NCI-H2227 (cell line): ENCODE measurements around the gene SLC1A1.

ENCODE experiments used
- DNase-seq: peaks from one replicate; lab custom pipeline; 2025; ENCODE audit not compliant: unreplicated experiment; lab: John Stamatoyannopoulos, UW

The SLC1A1 gene

DNA sequence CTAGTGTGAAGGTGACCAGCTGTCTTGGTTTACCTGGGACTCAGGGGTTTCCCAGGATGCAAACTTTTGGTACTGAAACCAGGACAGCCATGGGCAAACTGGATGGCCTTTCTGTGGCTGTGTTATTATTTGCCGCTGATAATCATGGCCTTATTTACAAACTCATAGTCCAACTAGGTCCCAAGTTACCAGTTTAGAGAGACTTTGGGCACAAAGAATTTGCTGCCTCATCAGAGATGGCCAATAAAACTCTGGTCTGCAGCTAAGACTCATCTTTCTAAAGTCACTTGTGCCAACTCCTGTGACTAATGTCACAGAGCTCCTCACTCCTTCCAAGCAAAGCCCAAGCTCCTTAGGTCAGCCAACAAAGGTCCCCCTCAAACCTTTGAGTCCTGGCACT, 124.4 kb downstream of the SLC1A1 start:
- DNase-seq: no peak

DNA sequence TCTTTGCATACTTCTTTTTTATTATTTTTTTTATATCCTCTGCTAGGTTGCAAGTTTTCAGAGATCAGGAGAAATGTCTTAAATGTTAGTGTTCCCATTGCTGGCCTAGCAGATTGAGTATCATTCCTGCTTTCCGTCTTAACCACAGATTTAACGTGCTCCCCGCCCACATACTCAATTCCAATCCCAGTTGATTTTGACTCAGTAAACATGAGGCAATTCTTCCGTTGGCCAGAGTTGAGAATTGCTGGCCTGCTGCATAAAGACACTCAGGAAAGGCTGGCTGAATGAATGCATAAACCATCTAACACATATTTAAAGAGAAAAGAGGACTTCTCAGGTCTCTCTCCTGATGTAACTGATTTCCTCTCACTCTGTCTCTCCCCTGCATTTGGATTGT, 125.0 kb downstream of the SLC1A1 start:
- no peak for DNase-seq

DNA sequence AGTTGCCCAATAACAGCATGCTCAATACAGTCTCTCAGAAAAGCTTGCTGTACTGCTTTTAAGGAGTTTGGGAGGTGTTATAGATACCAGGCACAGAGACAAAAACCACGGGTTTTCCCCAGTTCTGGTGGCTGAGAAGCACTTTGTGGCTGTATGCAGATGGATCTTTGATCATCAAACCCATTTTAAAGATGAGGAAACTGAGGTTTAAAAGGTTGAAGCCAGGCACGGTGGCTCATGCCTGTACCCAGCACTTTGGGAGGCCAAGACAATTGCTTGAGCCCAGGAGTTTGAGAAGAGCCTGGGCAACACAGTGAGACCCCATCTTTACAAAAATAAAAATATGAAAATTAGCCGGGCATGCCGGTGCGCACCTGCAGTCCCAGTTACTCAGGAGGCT, 125.5 kb downstream of the SLC1A1 start:
- DNase-seq: no peak

DNA sequence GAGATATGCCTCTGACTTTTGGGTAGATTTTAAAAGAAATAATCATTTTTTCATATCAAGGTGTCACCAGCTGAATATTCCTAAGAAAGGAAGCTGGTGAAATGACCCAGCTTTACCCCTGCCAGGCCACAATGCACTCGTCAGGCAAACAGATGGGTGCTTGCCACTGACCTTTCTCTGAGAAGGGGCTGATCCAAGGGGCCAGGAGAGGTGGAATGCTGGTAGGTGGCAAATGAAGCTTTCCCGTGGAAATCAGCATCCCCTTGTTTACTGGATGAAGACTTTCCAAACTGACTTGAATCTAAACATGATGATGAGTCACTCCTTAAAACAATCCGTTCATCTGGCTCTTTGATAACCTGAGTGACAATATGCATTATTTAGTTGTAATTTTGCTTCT, 127.5 kb downstream of the SLC1A1 start:
- no peak for DNase-seq

DNA sequence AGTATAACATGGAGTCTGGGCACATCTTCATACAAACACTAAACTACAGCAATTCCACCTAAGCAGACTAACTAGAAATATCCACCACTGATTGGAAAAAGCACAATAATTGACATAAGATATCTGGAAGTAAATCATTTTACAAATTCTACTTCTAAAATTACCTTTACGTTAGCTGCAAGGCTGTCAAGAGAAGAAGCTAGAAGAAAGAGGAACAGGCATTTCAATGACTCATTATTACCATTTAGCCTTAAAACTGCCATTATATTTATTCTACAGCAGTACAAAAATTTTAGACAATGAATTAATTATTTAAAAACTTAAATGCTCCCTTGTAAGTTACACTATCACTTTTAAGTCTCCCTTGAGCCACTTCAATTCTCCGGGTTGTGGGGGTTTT, 128.4 kb downstream of the SLC1A1 start:
- no peak for DNase-seq

DNA sequence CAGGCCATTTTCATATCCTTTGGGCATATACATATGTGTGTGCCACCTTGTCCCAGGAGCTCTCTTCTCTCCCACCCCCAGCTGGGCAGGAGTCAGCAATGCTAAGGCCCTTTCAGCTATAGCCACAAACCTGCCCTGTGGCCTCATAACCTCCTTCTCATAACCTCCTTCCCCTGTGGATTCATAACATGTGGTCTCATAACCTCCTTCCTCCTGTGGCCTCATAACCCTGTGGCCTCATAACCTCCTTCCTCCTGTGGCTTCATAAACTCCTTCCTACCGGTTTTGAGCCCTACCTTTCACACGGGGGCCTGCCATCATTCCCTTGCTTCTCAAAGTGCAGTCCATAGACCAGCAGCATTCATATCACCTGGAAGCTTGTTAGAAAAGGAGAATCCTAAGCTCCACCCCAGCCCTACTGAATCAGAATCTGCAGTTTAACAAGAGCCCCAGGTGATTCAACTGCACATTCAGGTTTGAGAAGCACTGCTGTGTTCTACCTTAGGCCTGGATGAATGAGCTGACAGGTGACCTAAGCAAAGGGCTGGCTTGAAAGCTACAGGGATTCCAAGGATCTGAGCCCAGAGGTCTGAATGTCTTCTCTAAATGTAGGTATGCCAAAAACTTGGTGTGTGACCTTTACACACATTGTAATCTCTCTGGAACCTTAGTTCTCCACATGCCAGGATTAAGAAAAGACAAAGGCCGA, 129.9 kb downstream of the SLC1A1 start:
- DNase-seq: no peak

DNA sequence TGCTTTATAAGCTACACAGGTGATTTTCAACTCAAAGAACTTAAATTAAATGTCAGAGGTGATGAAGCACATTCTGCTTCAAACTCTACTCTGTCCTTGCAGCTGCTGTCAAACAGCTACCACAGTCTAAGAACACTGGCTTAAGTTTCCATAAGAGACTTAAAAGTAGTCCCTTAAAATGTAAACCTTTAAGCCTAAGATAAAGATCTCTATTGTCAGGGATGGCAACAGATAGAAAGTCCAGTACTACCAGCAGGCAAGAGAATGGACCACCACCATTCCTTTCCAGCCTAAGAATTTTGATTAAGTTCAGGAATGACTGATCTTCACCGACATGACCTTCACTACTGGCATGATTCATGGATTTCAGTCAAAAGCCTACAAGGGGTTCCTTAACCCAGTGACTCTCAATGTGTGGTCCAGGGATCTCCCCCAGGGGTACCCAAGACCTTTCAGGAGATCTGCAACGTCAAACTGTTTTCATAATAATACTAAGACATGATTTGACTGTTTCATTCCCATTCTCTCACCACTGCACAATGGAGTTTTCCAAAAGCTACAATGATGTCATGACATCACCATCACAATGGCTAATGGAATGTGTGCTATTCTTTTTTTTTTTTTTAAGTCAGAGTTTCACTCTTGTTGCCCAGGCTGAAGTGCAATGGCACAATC, 130.8 kb downstream of the SLC1A1 start:
- no peak for DNase-seq

DNA sequence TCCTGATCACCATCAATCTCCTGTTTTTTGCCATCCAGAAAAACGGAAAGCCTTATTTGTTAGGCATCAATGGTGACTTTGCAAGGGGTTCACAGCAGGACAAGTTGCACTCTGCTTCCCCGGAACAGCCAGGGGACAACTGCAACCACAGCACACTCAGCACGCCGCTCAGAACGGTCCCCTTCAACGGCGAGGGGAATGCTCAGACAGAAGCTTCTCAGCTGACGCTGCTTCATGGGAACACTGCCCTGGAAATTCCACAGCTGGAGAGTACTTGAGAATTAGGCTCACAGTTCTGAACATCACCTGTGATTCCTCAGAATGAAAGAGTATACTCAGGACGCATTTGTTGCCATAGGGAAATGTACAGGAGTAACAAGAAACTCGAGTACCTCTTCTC, 131.7 kb downstream of the SLC1A1 start:
- DNase-seq: no peak

DNA sequence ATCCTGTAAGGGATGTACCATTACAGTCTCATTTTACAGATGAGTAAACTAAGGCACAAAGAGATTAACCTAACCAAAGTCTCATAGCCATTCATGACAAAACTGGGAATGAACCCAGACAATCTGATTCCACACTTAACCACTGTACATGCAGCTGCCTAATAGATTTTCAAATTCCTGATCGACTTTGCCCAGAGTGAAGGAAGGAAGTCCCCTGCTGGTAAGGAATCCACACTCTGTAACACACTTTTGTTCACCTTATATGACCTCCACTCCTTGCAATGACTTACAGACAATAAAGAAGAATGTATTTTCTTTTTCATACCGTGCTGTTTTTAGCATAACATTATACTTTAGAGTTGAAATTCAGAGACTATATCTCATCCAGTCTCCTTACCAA, 140.6 kb downstream of the SLC1A1 start:
- DNase-seq: no peak
